HTERT RPE-1 (cell line): ENCODE data around the gene GNAT2.
"Not testable (repeated sequence)": the region's sequence is repeated elsewhere in the genome, so short reads cannot be mapped to it uniquely, and the experiment has no call there.

Source experiments
- in situ Hi-C: fragments of 300-500 bp; cut with MboI; formaldehyde crosslinking; loops from 4 replicates; pipeline ENCODE4 v1.14.3; 2020; ENCODE audit warnings: low sequenced_read_pairs

GNAT2 gene

DNA sequence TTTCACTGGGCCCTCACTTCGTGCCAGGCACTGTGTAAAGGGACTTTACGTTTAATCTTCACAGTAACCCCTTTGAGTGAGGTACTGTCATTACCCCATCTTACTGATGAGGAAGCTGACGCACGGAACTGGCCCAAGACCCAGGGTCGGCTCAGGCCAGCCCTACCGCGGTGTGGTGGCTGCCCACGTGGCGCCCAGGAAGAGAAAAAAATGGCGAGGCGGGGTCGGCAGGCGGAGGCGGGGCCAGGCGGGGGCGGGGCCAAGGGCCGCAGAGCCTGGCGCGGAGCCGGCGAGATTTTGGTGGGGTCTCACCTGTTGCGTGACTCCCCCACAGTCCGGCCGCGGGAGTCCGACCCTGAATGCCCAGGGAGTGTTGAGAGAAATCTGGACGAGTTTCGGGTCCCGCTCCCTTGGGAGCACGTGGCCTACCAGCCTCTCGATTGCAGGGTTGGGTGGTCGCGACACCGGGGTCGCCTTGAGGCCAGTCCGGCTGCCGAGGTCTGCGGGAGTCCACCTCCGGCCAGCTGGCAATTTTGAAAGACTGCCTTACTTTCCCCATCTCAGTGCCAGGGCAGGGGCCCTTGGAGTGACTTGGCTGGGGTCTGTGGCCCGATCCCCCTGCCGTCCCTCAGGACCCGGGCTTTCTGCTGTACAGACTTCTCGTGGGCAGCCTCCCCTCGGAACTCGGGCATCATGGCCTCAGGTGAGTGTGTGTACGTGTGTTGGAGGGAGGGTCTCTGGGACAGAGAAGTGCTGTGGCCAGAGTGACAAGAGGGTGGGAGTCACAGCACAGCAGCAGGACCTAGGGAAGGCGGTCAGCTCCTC lies at the start of gene GNAT2, which contains the start of gene AMPD2:
Gene GNAT2 (minus strand): TSS at position 41 of the 825 bp plus-strand sequence. CDS start 6,746 bp downstream, outside the sequence.
Gene AMPD2 (plus strand): TSS at position 262 of the 825 bp plus-strand sequence. CDS start 1,339 bp downstream, outside the sequence.
- in situ Hi-C loops = no loop called here

DNA sequence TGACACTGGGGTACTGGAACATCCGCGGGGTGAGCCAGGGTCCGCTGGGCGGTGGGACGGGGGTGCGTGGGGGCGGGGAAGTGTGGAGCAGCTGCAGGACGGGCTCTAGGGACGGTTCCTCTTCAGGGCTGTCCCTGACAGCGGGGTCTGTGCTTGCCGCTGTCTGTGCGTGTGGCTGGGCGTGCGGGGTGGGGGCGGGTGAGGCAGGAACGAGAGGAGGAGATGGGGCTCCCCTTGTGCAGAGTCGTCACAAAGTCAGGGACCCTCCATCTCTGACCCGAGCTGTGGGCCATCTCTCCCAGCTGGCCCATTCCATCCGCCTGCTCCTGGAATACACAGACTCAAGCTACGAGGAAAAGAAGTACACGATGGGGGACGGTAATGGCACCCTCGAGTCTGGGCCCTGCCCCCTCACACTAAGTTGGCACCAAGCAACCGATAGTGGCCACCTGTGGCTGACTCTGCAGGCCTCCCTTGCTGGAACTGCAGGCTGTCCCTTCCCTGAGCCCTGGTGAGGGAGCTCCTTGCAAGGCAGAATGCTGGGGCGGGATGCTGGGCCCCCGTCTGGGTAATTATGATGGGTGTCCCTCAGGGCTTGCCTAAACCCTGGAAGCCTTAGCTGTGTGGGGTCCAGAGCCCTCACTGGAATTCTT lies 48.8 kb upstream of the GNAT2 start:
- in situ Hi-C loops = no loop called here

DNA sequence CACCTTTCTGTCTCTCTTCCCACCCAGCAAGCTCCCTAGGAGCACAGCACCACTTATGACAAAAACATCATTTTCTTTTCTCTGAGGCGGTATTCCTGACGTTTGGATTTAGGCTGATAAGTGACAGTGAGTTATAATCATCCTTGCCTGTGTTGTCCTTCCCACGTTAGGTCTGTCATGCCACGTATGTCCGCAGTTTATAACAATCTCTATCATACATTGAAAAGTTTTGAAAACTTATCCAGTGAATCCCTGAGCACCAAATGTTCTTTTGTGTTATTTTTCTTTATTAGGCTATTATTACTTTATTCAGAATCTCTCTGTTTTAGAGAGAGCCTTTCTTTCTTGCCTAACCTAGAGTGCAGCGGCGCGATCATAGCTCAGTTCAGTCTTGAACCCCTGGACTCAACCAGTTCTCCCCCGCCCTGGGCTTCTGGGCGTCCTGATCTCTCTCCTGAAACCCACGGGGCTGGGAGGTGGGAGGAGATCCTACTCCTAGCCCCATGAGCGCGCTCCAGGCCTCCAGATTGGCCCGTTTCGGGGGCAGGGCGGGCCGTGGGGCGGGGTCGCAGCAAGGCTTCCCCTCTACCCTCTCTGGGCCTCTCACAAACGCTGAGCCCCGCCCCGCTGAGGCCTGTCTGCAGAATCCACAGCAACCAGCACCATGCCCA lies 48.2 kb upstream of the GNAT2 start, which contains the start of gene GSTM2:
Gene GSTM2 (plus strand): TSS at position 606 of the 671 bp plus-strand sequence. CDS start 59 bp downstream, at position 665.
- in situ Hi-C loops = no loop called here

DNA sequence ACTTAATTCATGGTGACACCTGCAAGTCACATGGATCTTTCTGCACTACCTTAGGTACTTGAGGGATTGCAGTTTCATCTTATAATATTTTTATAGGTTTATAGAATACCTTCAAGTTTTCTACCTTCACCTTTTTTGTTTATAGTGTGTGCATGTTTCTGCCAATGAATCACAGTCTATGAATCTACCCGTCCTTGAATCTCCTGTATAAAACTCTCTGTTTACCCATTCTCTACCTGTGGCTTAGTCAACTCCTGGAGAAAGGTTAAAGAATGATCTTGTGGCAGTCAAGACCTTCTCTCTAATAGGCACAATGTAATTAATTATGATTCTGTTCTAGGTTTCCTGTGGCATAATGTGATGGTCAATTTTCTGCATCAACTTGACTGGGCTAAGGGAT lies 45.3 kb upstream of the GNAT2 start:
- in situ Hi-C loops = no loop called here

DNA sequence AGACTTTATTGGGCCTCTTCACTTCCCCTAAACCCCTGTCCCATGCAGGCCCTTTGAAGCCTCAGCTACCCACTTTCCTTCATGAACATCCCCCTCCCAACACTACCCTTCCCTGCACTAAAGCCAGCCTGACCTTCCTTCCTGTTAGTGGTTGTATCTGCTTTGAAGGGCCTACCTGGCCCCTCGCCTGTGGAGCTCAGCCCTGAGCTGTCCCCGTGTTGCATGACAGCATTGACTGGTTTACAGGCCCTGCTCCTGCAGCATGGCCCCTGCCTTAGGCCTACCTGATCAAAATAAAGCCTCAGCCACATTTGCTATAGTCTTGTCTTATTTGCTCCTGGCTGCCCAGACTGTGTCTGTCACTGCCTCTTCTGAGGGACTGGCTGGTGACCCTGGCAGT lies 42.0 kb upstream of the GNAT2 start:
- in situ Hi-C loops = no loop called here

DNA sequence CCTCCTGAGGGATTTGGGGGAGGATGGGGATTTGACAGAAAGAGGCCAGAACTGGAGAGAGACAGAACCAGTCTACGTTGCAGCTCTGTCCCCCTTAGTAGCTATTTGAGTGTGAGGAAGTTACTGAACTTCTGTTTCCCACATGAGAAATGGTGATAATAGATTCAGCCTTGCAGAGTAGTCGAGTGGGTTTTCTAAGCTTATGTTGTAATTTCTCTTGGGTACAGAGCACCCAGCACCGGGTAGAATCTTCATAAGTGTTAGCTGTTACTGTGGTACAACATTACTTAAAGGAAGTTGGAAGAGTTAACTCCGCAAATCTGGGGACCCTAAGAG lies 41.2 kb upstream of the GNAT2 start:
- in situ Hi-C loops = not testable (repeated sequence)

DNA sequence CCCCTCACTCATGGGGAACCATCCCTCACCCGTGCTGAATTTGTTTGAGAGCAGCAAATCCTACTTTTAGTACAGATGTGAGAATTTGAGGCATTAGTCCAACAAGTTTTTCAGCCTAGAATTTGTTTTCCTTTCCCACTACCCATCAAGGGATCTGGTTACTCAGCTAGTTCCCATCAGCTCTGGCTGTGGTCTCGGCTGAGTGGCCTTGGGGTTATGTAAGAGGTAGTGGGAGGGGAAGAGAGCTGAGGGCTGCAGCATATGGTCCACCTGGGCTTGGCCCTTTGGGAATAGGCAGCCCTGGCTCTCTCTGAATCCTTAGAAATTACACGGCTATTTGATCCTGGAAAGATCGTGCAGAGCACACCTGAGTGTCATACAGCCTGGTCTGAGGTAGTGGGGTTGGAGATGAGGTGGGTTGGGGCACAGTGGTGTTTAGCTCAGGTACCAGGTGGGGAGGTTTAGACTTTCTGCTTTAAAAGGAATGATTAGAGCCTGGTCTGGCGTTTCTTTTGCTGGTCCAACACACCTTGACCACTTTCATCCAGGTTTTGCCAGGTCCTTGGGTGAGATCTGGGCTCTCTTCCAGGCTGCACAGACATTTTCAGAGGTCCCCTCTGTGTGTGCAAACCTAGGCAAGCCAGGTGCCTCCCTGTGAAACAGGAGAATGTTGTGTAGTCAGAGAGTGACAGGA lies 40.7 kb upstream of the GNAT2 start:
- in situ Hi-C loops = no loop called here

DNA sequence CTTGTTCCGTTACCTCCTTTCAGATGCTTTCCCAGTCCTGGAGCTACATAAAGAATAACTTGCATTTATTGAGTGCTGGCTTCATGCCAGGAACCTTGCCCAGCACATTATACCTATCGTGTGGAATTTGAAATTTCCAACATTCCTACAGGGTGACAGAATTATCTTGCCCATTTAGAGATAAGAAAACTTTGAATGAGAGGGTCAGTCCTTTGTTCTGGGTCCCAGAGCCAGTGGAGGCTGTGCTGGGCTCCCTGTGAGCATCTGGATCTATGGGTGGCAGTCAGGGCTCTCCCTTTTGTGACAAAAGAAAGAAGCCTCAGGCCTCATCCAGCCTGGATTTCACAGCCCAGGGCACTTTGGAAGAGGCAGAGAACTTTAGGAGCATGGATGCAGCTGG lies 39.7 kb upstream of the GNAT2 start:
- in situ Hi-C loops = no loop called here

DNA sequence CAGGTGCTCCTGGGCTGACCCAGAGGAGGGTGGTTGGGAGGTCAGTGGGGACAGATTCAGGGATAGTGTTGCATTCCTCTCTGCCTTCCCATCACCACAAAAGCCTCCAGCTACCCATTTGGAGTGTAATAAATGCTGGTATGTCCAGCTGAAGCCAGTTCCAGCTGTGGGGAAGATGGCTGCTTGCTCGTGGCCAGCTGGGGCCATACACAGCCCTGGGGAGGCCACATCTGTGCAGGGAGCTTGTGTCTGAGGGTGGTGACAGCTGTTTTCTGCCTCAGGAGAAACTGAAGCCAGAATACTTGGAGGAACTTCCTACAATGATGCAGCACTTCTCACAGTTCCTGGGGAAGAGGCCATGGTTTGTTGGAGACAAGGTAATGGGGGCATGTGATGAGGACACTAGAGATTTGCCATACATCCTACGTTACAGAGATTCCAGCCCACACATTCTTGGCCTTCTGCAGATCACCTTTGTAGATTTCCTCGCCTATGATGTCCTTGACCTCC lies 39.2 kb upstream of the GNAT2 start:
- in situ Hi-C loops = no loop called here

DNA sequence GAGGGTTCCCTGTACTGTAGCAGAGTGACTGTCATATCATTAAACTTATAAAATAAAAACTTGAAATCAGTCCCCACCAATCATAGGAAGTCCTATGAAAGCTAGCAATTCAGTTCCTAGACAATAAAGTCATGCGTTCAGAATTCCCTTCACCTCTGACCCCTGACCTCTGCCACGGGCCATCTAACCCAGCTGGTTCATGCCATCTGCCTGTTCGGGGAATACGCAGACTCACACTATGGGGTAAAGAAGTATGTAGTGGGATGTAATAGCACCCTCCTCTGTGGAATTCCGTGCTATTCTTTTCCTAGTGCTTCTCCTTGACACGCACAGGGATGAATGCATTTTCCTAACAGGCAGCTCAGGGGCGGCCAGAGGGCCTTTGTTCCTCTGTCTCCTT lies 38.6 kb upstream of the GNAT2 start:
- in situ Hi-C loops = no loop called here

DNA sequence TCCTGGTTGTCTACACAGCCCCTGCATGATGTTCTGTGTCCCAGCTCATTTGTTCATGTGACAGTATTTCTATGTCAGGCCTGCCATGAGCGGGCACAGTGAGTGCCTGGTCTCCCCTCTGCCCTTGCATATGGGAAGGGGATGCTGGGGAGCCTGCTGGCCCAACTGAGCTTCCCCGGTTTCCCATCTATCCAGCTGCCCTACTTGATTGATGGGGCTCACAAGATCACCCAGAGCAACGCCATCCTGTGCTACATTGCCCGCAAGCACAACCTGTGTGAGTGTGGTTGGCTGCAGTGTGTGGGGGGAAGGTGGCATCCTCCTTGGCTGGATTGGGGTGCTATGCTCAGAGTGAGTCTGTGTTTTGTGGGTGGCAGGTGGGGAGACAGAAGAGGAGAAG lies 38.0 kb upstream of the GNAT2 start:
- in situ Hi-C loops = no loop called here

DNA sequence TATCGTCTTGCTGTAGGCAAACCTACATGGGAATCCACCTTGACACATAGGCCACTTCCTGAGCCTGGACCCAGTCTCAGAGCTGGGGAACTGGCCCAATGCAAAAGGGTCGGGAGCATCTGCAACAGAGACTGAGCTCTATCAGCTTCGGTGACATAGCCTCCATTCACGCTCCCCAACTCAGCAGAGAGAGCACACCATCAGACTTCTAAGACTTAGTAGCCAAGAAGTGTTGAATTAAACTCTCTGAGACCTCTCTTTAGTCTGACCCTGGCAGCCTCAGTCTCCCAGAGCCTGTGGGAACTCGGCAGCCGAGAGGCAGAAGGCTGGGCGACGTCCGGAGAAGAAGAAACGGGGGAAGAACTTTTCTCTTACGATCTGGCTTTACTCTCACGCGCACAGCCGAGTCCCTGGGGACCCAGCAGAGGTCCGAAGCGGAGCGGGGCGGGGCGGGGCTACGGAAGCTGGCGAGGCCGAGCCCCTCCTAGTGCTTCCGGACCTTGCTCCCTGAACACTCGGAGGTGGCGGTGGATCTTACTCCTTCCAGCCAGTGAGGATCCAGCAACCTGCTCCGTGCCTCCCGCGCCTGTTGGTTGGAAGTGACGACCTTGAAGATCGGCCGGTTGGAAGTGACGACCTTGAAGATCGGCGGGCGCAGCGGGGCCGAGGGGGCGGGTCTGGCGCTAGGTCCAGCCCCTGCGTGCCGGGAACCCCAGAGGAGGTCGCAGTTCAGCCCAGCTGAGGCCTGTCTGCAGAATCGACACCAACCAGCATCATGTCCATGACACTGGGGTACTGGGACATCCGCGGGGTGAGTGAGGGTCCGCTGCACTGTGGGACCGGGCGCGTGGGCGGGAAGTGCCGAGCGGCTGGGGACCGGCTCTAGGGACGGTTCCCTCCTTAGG lies 36.5 kb upstream of the GNAT2 start, which contains the start of gene GSTM4:
Gene GSTM4 (plus strand): TSS at position 485 of the 905 bp plus-strand sequence. CDS start 291 bp downstream, at position 776.
- in situ Hi-C loops = no loop called here

DNA sequence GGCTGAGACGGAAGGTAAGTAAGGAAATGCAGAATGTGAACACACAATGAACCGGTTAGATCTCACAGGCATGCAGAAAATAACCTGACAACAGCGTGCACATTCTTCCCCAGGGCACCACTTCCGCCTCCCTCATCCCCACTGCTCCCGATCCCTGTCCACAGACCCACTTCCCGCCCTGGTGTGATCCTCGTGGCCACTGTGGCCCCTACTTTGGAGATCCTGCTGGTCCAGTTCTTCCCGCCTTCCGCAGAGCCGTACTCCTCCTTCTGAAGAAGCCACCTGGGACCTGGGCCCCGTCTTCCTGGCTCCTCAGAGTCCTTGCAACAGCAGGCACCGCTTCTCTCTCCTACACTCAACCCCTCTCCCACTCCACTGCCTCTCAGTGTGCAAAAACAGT lies 35.1 kb upstream of the GNAT2 start:
- in situ Hi-C loops = no loop called here

DNA sequence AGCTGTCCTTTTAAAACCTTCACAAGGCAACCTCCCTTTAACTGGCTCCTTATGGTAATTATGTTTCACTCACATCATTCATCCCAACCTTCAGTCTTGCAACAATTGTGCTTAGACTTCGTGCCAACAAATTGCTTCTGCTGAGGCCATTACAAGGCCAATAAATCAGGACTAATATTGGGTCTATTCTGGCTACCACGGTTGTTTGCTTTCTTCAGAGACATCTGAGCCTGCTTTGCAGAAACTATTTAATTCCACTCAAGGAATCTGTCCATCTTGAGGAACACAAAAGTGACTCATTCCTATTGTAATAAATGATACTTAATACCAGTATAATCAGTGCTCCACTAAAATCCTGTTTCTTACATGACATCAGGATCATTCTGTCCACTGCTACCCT lies 33.9 kb upstream of the GNAT2 start:
- in situ Hi-C loops = no loop called here

DNA sequence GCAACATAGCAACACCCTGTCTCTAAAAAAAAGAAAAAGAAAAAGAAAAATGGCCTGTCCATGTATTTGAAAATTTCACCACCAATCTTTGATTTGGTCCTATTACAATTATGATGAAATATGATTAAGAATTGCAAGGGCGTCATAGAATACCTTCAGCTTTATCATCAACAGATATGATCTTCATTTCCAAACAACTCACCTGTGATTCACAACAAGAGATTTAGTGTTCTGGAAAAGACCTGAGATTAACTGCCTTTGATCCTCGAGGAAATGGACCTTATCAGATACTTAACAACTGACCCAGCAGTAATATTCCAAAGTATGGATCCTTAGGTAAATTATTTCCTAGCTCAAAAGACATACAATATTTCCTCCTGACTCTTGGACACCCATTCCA lies 33.0 kb upstream of the GNAT2 start:
- in situ Hi-C loops = no loop called here

DNA sequence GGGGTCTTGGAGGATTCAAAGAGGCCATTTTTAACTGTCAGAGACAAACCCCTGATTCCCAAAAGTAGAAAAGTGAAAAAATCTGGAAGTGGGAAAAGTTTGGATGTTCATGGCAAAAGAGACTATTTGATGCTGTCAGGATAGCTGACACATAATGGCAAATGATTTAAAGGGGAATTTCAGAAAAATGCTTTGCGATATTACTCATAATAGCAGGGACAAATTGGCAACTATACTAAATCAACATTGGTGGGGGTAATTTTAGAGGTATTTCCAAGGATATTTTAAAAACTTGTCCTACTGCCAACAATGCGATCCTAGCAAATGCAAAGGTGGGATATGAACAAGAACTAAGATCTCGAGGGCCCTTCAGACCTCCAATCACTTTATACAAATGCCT lies 31.2 kb upstream of the GNAT2 start:
- in situ Hi-C loops = no loop called here

DNA sequence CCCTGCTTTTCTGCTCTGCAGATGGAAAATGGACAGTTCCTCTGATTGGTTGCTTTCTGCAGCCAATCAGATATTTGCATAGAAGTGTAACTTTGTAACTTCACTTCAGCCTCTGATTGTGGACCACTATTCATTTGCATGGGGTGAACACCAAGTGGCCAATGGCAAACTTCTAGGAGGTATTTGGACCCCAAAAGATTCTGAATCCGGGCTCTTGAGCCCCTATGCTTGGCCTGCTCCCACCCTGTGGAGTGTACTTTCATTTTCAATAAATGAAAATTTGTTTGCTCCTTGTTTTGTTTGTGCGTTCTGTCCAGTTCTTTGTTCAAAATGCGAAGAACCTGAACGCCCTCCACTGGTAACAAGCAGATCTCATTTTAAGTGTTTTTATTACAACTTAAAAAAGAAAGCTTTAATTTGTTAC lies 30.1 kb upstream of the GNAT2 start:
- in situ Hi-C loops = no loop called here

DNA sequence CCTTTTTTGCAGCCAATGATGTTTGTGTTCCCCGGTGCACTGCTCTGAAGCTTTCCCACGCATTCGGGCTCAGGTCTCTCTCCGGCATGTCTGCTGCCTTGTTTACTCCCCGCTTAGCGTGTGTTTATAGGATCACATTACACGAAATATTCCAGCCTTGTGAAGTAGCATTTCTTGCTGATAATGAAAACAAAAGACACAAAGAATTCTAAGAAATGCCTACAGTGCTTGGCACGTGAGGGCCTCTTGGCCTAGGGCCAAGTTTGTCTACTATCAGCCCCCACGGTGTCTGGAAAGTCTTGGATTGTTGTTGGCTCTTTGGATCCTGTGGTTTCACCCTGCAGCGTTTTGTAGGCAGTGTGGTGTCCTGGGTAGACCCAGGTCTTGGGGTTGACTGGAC lies 25.3 kb upstream of the GNAT2 start:
- in situ Hi-C loops = no loop called here

DNA sequence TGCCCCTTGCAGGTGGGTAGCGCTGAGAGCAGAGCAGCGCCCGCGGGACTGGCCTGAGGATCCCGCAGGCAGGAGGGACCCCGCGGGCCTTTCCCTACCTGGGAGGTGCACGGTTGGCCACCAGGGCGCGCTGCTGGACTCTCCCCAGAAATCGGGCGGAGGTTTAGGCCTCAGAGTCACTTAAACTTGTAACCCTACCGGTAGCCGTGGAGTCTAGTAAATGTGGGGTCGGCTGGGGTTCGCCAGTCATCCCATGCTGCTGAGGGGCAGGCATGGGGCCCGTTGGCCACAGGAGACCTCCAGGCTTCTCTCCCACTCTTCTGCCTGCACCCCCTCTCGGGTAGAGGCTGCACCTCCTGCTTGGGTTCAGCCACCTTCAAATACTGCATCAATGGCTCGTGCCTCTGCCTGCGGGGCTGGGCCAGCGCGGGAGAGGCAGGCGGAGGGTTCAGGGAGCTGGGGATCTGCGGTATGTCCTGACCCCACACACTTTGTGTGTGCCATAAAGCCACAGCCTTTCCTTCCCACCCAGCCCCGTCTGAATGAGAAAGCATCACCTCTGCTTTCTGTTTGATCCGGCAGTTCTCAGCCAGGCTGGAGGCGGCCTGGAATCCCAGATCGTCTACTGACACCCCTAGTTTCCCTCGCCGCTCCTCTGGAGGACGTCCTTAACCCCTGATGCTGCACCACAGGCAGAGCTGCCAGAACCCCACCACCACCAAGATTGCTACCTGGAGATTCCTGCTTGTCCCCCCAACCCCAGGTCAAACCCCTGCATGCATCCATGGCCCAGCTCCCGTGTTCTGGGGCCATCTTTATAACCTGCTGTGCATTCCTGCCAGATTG lies 24.2 kb upstream of the GNAT2 start:
- in situ Hi-C loops = no loop called here
